Measurements from ENCODE around the gene AIPL1.

GRCh38 chr17:6474906-6475305, 40.0 kb upstream of the AIPL1 start:
- TF ChIP-seq MXI1 (IDR thresholded peaks at IDR 0.05; ENCODE audit: borderline replicate concordance, low read depth, low read length) (no peak), RFX3 (CRISPR knock-in tag; IDR thresholded peaks at IDR 0.05) (no peak), ZNF639 (CRISPR knock-in tag; conservative IDR thresholded peaks at IDR 0.05) (no peak)
